HCT116 (cell line): ENCODE results near the gene USH1C. TPM values are rescaled to one million over a fixed set of nuclear protein-coding genes. Genes with fewer than 3 reads are reported as not detected.
A peak's percentile ranks its signal among the peaks of the same experiment; 100 is the strongest.

Experiments used
- ATAC-seq: fragments of 200-7000 bp; cut with Tn5 transposase; 2 replicates; pipeline ENCODE4 v1.9.1; 2020; ENCODE audit warnings: mild to moderate bottlenecking, moderate library complexity
- BruUV-seq: library from RNA; stranded (reverse); fragments of 400-500 nt; replicated peaks from 2 replicates; lab custom pipeline; 2021; lab: Mats Ljungman, UMichigan
- CTCF ChIA-PET: fragments of 300-600 bp; sonication (Branson Sonifier 250); formaldehyde crosslinking; loops from one replicate; lab custom pipeline; 2021; ENCODE audit warnings: antibody characterized with exemption; lab: Charles Lee
- POLR2A ChIA-PET: fragments of 300-600, 350-600 bp; sonication (Branson Sonifier 250); formaldehyde crosslinking; loops from one replicate; lab custom pipeline; 2021; ENCODE audit warnings: antibody characterized with exemption; lab: Charles Lee
- RAD21 ChIA-PET, 2 experiments: fragments of 300-600 bp; sonication (Branson Sonifier 250); formaldehyde crosslinking; loops; one replicate each; lab custom pipeline; 2023; ENCODE audit warnings: low total read pairs in 2 of 2; ENCODE audit not compliant: uncharacterized antibody in 2 of 2, unreplicated experiment in 2 of 2, low non-redundant PET in 1 of 2; lab: Charles Lee
- DNase-seq: peaks from one replicate; pipeline ENCODE4 v3.0.0-alpha.2; 2010; ENCODE audit warnings: low read depth, low spot score
- H2AFZ ChIP-seq: fragments of 200-600 bp; shearing (Covaris generic), sonication (generic); 2 replicates; pipeline ENCODE4 v1.6.1; 2017; ENCODE audit warnings: low read depth, mixed run types, mixed read lengths, antibody characterized with exemption, low read length; ENCODE audit not compliant: poor library complexity, severe bottlenecking
- H3K27ac ChIP-seq: 2 replicates; pipeline ENCODE4 v1.5.1; 2012; ENCODE audit warnings: low read depth, low read length
- H3K27me3 ChIP-seq: fragments of 200-600 bp; sonication (generic); 2 replicates; pipeline ENCODE4 v1.6.1; 2016; ENCODE audit warnings: mixed run types, low read length, mixed read lengths; ENCODE audit not compliant: insufficient read depth
- H3K36me3 ChIP-seq, 2 experiments: fragments of 200-500 bp in 1 of 2; fragments of 200-600 bp in 1 of 2; sonication (Bioruptor generic) in 1 of 2; sonication (generic) in 1 of 2; 2 replicates each; pipeline versions ENCODE4 v1.5.1 to v1.6.1; 2014 to 2016; ENCODE audit warnings: low read length in 2 of 2, inconsistent platforms in 1 of 2, mixed read lengths in 1 of 2, mixed run types in 1 of 2; ENCODE audit not compliant: insufficient read depth in 2 of 2, control insufficient read depth in 1 of 2
- H3K4me1 ChIP-seq, 2 experiments: fragments of 200-600 bp in 1 of 2; sonication (generic) in 1 of 2; 2 replicates each; pipeline versions ENCODE4 v1.5.1 to v1.6.1; 2012 to 2017; ENCODE audit warnings: low read length in 2 of 2, inconsistent platforms in 1 of 2, mild to moderate bottlenecking in 1 of 2, mixed read lengths in 1 of 2, mixed run types in 1 of 2, moderate library complexity in 1 of 2; ENCODE audit not compliant: insufficient read depth in 2 of 2, control insufficient read depth in 1 of 2
- H3K4me2 ChIP-seq: fragments of 200-600 bp; sonication (generic); 2 replicates; pipeline ENCODE4 v1.6.1; 2017; ENCODE audit warnings: mixed run types, low read length, mixed read lengths
- H3K4me3 ChIP-seq, 2 experiments: fragments of 200-600 bp in 1 of 2; sonication (generic) in 1 of 2; replicated peaks in 1 of 2; 2 replicates each; pipeline ENCODE4 v1.5.1; 2011 to 2016; ENCODE audit warnings: low read length in 2 of 2, control low read depth in 1 of 2, low read depth in 1 of 2, mild to moderate bottlenecking in 1 of 2, mixed read lengths in 1 of 2, mixed run types in 1 of 2
- H3K79me2 ChIP-seq: fragments of 200-600 bp; sonication (generic); 2 replicates; pipeline ENCODE4 v1.6.1; 2017; ENCODE audit warnings: mild to moderate bottlenecking, mixed run types, low read length, moderate library complexity, mixed read lengths; ENCODE audit not compliant: insufficient read depth
- H3K9ac ChIP-seq: fragments of 200-600 bp; sonication (generic); 2 replicates; pipeline ENCODE4 v1.6.1; 2016; ENCODE audit warnings: low read length, mixed read lengths
- H3K9me2 ChIP-seq: fragments of 200-600 bp; sonication (generic), shearing (Covaris generic); 2 replicates; pipeline ENCODE4 v1.6.1; 2017; ENCODE audit warnings: mixed run types, mild to moderate bottlenecking, moderate library complexity; ENCODE audit not compliant: insufficient read depth
- H3K9me3 ChIP-seq, 2 experiments: fragments of 200-500 bp in 1 of 2; fragments of 200-600 bp in 1 of 2; sonication (Bioruptor generic) in 1 of 2; sonication (generic) in 1 of 2; 2 replicates each; pipeline ENCODE4 v1.6.1; 2014 to 2017; ENCODE audit warnings: low read length in 2 of 2, mixed read lengths in 2 of 2, inconsistent platforms in 1 of 2, low read depth in 1 of 2, mild to moderate bottlenecking in 1 of 2, mixed run types in 1 of 2, moderate library complexity in 1 of 2; ENCODE audit not compliant: control insufficient read depth in 1 of 2, insufficient read depth in 1 of 2
- H4K20me1 ChIP-seq: fragments of 200-600 bp; sonication (generic), shearing (Covaris generic); 2 replicates; pipeline ENCODE4 v1.6.1; 2017; ENCODE audit warnings: mixed run types, mild to moderate bottlenecking, moderate library complexity; ENCODE audit not compliant: insufficient read depth
- CBX3 ChIP-seq: IDR thresholded peaks from 2 replicates; pipeline ENCODE4 v1.6.1; 2012; ENCODE audit warnings: low read depth
- CEBPB ChIP-seq: IDR thresholded peaks from 2 replicates; pipeline ENCODE4 v1.6.1; 2012; ENCODE audit warnings: low read depth
- EGR1 ChIP-seq: IDR thresholded peaks from 2 replicates; pipeline ENCODE4 v1.6.1; 2012; ENCODE audit warnings: low read depth
- EZH2phosphoT487 ChIP-seq: fragments of 200-600 bp; IDR thresholded peaks from 2 replicates; pipeline ENCODE4 v1.6.1; 2018; ENCODE audit warnings: antibody characterized with exemption, borderline replicate concordance
- JUND ChIP-seq: IDR thresholded peaks from 2 replicates; pipeline ENCODE4 v1.6.1; 2012
- POLR2A ChIP-seq: IDR thresholded peaks from 2 replicates; pipeline ENCODE4 v1.7.0; 2011; ENCODE audit warnings: borderline replicate concordance; ENCODE audit not compliant: insufficient read depth, insufficient read length; ENCODE audit errors: extremely low read depth
- POLR2AphosphoS5 ChIP-seq: IDR thresholded peaks from 2 replicates; pipeline ENCODE4 v1.6.1; 2011; ENCODE audit warnings: mild to moderate bottlenecking, low read depth, low read length, moderate library complexity
- RAD21 ChIP-seq: IDR thresholded peaks from 2 replicates; pipeline ENCODE4 v1.6.1; 2012; ENCODE audit warnings: low read depth, mild to moderate bottlenecking
- SIN3A ChIP-seq: IDR thresholded peaks from 2 replicates; pipeline ENCODE4 v1.6.1; 2012; ENCODE audit warnings: low read depth
- TCF7L2 ChIP-seq: IDR thresholded peaks from 2 replicates; pipeline ENCODE4 v1.7.0; 2011; ENCODE audit warnings: borderline replicate concordance, inconsistent platforms; ENCODE audit not compliant: insufficient read depth, insufficient read length; ENCODE audit errors: extremely low read depth
- YY1 ChIP-seq: IDR thresholded peaks from 2 replicates; pipeline ENCODE4 v1.6.1; 2011; ENCODE audit warnings: low read length, low read depth, moderate library complexity, mild to moderate bottlenecking; ENCODE audit not compliant: insufficient replicate concordance; ENCODE audit errors: extremely low read depth
- ZFX ChIP-seq: fragments of 450-650 bp; IDR thresholded peaks from 2 replicates; pipeline ENCODE4 v1.6.1; 2017
- ZNF274 ChIP-seq: fragments of 200-500 bp; sonication (Bioruptor generic); IDR thresholded peaks from 2 replicates; pipeline ENCODE4 v1.6.1; 2014; ENCODE audit warnings: mild to moderate bottlenecking, low read depth, low read length, inconsistent platforms
- intact Hi-C: fragments of 100-400 bp; cut with micrococcal nuclease; formaldehyde crosslinking; loops from 2 replicates; pipeline ENCODE4 v1.10.0; 2022
- total RNA-seq: library from RNA; stranded (reverse); gene quantifications from one replicate; pipeline ENCODE4 v1.2.1, GENCODE V29; 2021; ENCODE audit not compliant: unreplicated experiment
- TF ChIP-seq, protein P1 (sequence below): IDR thresholded peaks from 2 replicates; pipeline ENCODE4 v1.6.1; 2011; ENCODE audit warnings: mild to moderate bottlenecking, low read length, moderate library complexity; ENCODE audit not compliant: insufficient replicate concordance; ENCODE audit errors: extremely low read depth
- TF ChIP-seq, protein P2 (sequence below): IDR thresholded peaks from 2 replicates; pipeline ENCODE4 v1.6.1; 2012
- TF ChIP-seq, protein P3 (sequence below), 3 experiments: fragments of 200-600 bp in 1 of 3; sonication (generic) in 1 of 3; IDR thresholded peaks in 2 of 3; conservative IDR thresholded peaks in 1 of 3; 2 replicates each; pipeline ENCODE4 v1.5.1; 2012 to 2017; ENCODE audit warnings: low read depth in 2 of 3, low read length in 2 of 3, antibody characterized with exemption in 1 of 3, borderline replicate concordance in 1 of 3, control low read depth in 1 of 3, mild to moderate bottlenecking in 1 of 3, mixed read lengths in 1 of 3, mixed run types in 1 of 3, moderate library complexity in 1 of 3; ENCODE audit not compliant: insufficient read depth in 1 of 3
- TF ChIP-seq, protein P4 (sequence below): IDR thresholded peaks from 2 replicates; pipeline ENCODE4 v1.6.1; 2012

The USH1C gene
- total RNA-seq, 1 experiment from 2014 or later: 13.4 TPM

DNA sequence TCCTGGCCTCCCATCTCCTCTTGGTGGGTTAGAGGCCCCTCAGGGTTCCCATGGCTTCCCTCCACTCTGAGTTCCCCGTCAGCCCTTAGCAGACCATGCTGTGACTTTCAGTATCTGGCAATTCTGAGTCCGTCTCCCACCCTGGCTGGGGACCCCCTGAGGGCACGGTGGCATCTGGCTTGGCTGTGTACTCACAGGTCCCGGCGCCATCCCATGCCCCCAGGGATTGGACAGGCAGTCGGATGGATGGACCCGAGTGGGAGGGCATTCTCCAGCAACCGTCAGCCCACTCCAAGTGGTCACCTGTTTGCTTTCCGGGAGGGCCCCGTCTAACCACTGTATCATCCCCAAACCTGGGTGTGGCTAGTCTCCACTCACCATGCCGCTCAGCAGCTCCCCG is 43.5 kb downstream of the USH1C start:
- DNase-seq (no peak), ATAC-seq (no peak)
- H3K27me3 ChIP-seq: no peaks in the 10 kb centered on the region
- ChIA-PET CTCF (no interaction called here), RAD21 (no interaction called here), POLR2A (no interaction called here)
- H3K4me3 ChIP-seq: no peak overlapping the region
- no peak overlapping the region for H3K27ac ChIP-seq
- H3K36me3 ChIP-seq: no peaks in the 10 kb centered on the region
- no peaks in the 10 kb centered on the region for H3K79me2 ChIP-seq
- TF ChIP-seq CBX3 (no peak), ZNF274 (no peak), CEBPB (no peak)
- BruUV-seq: no TSS peak
- no peaks in the 10 kb centered on the region for H4K20me1 ChIP-seq
- H2AFZ ChIP-seq: no peak overlapping the region
- intact Hi-C loops: loop anchor here (10.0 kb wide), 1 partner anchor 556 kb away; no protein-coding TSS in a partner anchor
- H3K4me2 ChIP-seq: no peak overlapping the region
- peaks cover 0 to 10% of the 10 kb centered on the region in 2 experiments; a peak in 1 of 4 replicates for H3K4me1 ChIP-seq
- H3K9ac ChIP-seq: no peak overlapping the region
- no peaks in the 10 kb centered on the region for H3K9me2 ChIP-seq
- no peaks in the 10 kb centered on the region for H3K9me3 ChIP-seq

DNA sequence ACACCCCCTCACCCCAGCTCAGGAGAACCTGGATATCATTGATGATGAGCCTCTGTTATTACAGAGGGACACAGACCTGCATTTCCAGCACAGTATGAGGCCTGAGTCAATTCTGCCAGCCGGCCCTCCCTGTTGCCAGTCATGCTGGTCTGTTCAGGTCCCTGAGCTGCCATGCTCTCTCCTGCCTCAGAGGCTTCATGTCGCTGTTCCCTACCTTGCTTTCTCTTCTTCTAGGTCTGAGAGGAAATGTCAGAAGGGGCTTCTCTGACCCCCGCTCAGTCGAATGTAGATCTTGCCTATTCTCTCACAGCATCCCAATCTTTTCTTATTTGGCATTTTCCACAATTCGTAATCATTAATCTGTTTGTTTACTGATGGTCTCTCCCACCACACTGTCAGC is 45.7 kb downstream of the USH1C start:
- Histone ChIP-seq H3K4me2 (no peak overlapping the region), H3K27me3 (no peaks in the 10 kb centered on the region), H3K9me3 (no peaks in the 10 kb centered on the region), H3K27ac (no peak overlapping the region), H3K4me1 (peaks cover 0 to 10% of the 10 kb centered on the region in 2 experiments; a peak in 1 of 4 replicates), H3K9ac (no peak overlapping the region), H3K36me3 (no peaks in the 10 kb centered on the region), H3K9me2 (no peaks in the 10 kb centered on the region), H3K4me3 (no peak overlapping the region), H2AFZ (no peak overlapping the region), H4K20me1 (no peaks in the 10 kb centered on the region), H3K79me2 (no peaks in the 10 kb centered on the region)
- no peak for DNase-seq
- no TSS peak for BruUV-seq
- ChIA-PET CTCF (no interaction called here), RAD21 (no interaction called here), POLR2A (no interaction called here)
- TF ChIP-seq POLR2A (no peak), ZFX (no peak), JUND (no peak), YY1 (no peak), CEBPB (no peak), CBX3 (no peak), EGR1 (no peak), TCF7L2 (no peak), POLR2AphosphoS5 (no peak), EZH2phosphoT487 (no peak), RAD21 (no peak), SIN3A (no peak), ZNF274 (no peak)
- TF ChIP-seq, protein P1, sequence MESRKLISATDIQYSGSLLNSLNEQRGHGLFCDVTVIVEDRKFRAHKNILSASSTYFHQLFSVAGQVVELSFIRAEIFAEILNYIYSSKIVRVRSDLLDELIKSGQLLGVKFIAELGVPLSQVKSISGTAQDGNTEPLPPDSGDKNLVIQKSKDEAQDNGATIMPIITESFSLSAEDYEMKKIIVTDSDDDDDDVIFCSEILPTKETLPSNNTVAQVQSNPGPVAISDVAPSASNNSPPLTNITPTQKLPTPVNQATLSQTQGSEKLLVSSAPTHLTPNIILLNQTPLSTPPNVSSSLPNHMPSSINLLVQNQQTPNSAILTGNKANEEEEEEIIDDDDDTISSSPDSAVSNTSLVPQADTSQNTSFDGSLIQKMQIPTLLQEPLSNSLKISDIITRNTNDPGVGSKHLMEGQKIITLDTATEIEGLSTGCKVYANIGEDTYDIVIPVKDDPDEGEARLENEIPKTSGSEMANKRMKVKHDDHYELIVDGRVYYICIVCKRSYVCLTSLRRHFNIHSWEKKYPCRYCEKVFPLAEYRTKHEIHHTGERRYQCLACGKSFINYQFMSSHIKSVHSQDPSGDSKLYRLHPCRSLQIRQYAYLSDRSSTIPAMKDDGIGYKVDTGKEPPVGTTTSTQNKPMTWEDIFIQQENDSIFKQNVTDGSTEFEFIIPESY: no peak
- TF ChIP-seq, protein P2, sequence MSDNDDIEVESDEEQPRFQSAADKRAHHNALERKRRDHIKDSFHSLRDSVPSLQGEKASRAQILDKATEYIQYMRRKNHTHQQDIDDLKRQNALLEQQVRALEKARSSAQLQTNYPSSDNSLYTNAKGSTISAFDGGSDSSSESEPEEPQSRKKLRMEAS: no peak; the same call in 1 of the 2 replicates
- TF ChIP-seq, protein P3, sequence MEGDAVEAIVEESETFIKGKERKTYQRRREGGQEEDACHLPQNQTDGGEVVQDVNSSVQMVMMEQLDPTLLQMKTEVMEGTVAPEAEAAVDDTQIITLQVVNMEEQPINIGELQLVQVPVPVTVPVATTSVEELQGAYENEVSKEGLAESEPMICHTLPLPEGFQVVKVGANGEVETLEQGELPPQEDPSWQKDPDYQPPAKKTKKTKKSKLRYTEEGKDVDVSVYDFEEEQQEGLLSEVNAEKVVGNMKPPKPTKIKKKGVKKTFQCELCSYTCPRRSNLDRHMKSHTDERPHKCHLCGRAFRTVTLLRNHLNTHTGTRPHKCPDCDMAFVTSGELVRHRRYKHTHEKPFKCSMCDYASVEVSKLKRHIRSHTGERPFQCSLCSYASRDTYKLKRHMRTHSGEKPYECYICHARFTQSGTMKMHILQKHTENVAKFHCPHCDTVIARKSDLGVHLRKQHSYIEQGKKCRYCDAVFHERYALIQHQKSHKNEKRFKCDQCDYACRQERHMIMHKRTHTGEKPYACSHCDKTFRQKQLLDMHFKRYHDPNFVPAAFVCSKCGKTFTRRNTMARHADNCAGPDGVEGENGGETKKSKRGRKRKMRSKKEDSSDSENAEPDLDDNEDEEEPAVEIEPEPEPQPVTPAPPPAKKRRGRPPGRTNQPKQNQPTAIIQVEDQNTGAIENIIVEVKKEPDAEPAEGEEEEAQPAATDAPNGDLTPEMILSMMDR (IDR thresholded peaks at IDR 0.05 in 2 of 3, conservative IDR thresholded peaks at IDR 0.05 in 1 of 3; ENCODE audit: borderline replicate concordance in 1 of 3, insufficient read depth in 1 of 3, low read depth in 2 of 3, low read length in 2 of 3): no peak
- TF ChIP-seq, protein P4, sequence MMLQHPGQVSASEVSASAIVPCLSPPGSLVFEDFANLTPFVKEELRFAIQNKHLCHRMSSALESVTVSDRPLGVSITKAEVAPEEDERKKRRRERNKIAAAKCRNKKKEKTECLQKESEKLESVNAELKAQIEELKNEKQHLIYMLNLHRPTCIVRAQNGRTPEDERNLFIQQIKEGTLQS: no peak
- intact Hi-C loops: no loop called here
- ATAC-seq: peak; percentile 46
